ENCODE results near the gene CNTRL. TPM values are rescaled to one million over a fixed set of nuclear protein-coding genes. Genes with fewer than 3 reads are reported as not detected.

The CNTRL gene
- total RNA-seq, 2 experiments from 2014 or later: 64.1 to 72.2 TPM

DNA sequence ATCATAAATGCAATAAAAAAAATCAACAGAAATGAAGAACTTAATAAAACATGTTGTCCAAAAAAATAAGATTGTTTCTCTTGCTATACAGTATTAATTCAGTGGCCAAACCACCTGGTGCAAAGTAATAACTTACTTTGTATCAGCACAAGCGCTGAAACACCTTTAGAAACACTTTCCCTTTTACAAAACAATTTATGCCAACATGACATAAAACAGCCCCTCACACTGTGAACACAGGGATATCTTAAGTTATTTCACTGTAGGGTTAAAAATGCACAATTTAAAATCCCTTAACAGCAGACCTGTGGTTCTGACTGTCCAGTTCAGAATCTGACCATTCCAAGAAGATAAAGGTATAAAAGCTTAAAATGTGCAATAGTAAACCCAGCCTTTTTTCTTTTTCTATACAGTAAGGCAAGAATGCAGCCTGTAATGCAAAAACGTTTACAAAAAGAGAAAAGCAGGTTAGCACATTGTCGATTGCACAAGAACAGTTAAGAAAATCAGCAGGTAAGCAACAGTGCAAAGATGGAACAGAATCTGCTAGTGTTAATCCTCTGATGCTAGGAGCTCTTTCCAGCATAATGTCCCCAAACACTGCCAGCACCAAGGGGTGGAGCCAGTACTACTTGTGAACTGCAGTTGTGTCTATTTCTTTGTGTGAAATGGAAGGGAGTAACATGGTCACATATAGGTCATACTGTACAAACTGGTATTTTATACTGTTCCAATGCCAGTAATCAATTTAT is 105.4 kb downstream of the CNTRL start:
- H3K36me3 Mint-ChIP-seq (ENCODE audit: low read depth): peaks cover 46% of the 10 kb centered on the region
- H3K27ac Mint-ChIP-seq: peak overlapping the region; percentile 53
- no peaks in the 10 kb centered on the region for H3K9me3 Mint-ChIP-seq (ENCODE audit: low read depth)
- DNase-seq (no peak), ATAC-seq (no peak)
- no peaks in the 10 kb centered on the region for H3K27me3 Mint-ChIP-seq
- CTCF ChIA-PET: interaction anchor here (1.3 to 1.9 kb wide), 2 partner anchors 12 to 14 kb away, joined by 3 to 6 read pairs; no protein-coding TSS in a partner anchor
- H3K4me1 Mint-ChIP-seq: peaks cover 22% of the 10 kb centered on the region
- intact Hi-C loops (cut with DNase I, micrococcal nuclease): no loop called here
- POLR2A ChIA-PET: no interaction called here
- H3K4me3 Mint-ChIP-seq: no peak overlapping the region

DNA sequence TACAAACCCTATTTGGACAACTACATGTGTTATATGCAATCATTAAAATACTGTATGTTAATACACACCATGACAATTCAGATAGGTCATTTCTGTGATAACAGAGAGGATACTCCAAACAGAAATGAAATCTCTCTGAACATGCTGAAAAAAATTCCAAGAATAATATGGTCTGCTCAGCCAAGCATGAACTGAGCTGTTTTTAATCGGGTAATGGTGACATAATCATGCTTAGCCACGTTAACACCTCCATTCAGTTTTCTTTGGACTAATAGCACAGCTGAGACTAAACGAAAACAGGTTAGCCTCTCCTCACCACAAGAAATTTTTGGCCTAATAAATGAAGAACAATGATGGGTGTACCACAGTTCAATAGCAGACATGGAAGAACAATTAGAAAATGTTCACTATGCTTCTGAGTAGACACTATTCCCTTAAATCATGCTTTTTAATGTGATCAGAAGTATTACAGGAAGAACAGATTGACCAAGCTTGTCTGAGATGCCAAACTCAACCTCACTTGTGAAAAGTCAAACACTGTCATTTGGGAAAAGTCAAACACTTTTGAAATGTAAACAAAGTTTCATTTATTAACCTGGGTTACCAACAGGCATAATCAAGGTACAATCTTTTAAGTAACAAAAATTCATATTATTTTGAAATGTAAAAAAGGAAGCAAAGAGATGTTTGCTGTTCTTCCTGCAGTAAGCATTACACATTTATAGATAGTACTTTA is 107.5 kb downstream of the CNTRL start:
- peak overlapping the region; percentile 66 for H3K27ac Mint-ChIP-seq
- intact Hi-C loops (cut with DNase I, micrococcal nuclease): no loop called here
- no peak overlapping the region for H3K4me3 Mint-ChIP-seq
- POLR2A ChIA-PET: no interaction called here
- CTCF ChIA-PET: interaction anchor here (0.6 kb wide), 1 partner anchor 23 kb away, joined by 3 read pairs; no protein-coding TSS in a partner anchor
- ATAC-seq (no peak), DNase-seq (no peak)
- no peaks in the 10 kb centered on the region for H3K9me3 Mint-ChIP-seq (ENCODE audit: low read depth)
- peaks cover 41% of the 10 kb centered on the region for H3K4me1 Mint-ChIP-seq
- no peaks in the 10 kb centered on the region for H3K27me3 Mint-ChIP-seq
- peaks cover 46% of the 10 kb centered on the region for H3K36me3 Mint-ChIP-seq (ENCODE audit: low read depth)

DNA sequence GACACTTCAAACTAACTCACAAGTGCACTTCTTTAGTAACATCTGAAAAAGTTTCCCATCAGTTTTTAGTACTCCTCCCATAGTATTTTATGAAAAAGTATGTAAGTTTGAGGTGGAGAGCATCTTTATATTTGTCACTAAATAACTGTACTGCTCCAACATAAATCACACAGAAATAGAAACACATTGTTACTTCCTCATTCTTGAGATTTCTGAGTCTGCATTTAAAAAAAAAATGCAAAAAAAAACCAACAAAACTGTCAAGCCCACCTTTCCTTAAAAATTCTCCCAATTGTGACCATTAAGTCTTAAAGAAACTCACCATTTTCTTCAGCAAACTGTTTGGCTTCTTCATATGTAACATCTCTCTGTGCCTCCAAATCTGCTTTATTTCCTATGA is 108.2 kb downstream of the CNTRL start:
- POLR2A ChIA-PET: no interaction called here
- Mint-ChIP-seq H3K9me3 (ENCODE audit: low read depth) (no peaks in the 10 kb centered on the region), H3K4me3 (no peak overlapping the region), H3K27me3 (no peaks in the 10 kb centered on the region), H3K27ac (peak overlapping the region; percentile 77), H3K36me3 (ENCODE audit: low read depth) (peaks cover 48% of the 10 kb centered on the region), H3K4me1 (peaks cover 47% of the 10 kb centered on the region)
- CTCF ChIA-PET: interaction anchor here (1.7 kb wide), 1 partner anchor 14 kb away, joined by 7 read pairs; no protein-coding TSS in a partner anchor
- ATAC-seq (no peak), DNase-seq (no peak)
- intact Hi-C loops (cut with DNase I, micrococcal nuclease): no loop called here

DNA sequence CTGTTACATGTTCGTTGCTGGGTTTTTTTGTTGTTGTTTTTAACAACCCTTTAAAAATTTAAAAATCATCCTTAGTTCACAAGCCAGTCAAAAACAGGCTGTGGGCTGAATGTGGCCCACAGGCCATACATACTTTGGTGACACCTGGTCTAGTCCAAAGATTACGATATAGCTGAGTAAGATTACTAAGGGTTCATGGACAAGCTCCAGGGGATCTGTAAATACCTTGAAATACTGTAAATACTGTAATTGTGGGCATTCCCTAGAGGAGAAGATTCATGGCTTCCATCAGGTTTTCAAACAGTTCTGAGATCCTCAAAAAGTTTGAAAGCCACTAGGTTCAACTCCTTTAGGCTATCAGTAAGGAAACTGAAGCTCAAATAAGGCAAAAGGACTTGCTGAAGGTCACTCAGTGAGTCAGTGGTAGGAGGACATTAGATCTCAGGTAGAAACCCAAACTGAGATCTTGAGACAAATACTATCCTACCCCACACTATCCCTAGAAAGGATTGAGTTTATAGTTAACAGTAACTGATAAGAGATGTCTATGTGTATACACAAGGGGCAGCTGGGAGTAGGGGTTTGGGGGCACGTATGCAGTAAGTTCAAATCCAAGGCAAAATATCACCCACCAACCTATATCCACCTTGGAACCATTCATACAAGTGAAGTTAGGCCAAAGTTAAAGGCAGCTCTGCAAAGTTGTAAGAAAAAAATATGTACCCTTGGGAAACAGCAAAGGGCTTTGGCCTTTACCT is 109.1 kb downstream of the CNTRL start:
- Mint-ChIP-seq H3K27me3 (no peaks in the 10 kb centered on the region), H3K4me1 (peaks cover 51% of the 10 kb centered on the region), H3K36me3 (ENCODE audit: low read depth) (peaks cover 46% of the 10 kb centered on the region), H3K27ac (peak overlapping the region; percentile 77), H3K4me3 (no peak overlapping the region), H3K9me3 (ENCODE audit: low read depth) (no peaks in the 10 kb centered on the region)
- no peak for ATAC-seq
- DNase-seq: no peak
- ChIA-PET POLR2A (interaction anchor here (2.1 kb wide), 1 partner anchor 13 kb away, joined by 5 read pairs; no protein-coding TSS in a partner anchor), CTCF (interaction anchor here (0.5 to 1.7 kb wide), 2 partner anchors 15 to 92 kb away, joined by 3 to 7 read pairs; no protein-coding TSS in a partner anchor)
- intact Hi-C loops (cut with DNase I, micrococcal nuclease): no loop called here

DNA sequence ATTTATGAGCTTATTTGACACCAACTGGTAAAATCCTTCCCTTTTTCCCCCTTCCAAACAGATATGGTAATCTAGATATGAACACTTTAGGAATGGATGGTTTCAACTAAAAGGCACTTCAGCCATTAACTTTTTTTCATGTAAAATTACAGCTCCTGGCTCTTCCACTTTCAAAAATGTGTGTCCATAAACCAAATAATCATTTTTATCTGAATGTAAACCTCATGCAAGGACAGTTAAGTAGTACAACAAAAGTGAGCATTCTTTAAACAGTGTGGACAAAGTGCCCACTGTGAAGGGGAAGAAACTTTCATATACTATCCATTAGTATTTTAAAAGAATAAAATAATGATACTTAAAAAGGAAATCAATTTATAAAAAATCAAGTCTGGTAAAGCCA is 109.7 kb downstream of the CNTRL start:
- Mint-ChIP-seq H3K9me3 (ENCODE audit: low read depth) (no peaks in the 10 kb centered on the region), H3K4me1 (peaks cover 56% of the 10 kb centered on the region), H3K27ac (peak overlapping the region; percentile 77), H3K36me3 (ENCODE audit: low read depth) (peaks cover 50% of the 10 kb centered on the region), H3K4me3 (no peak overlapping the region), H3K27me3 (no peaks in the 10 kb centered on the region)
- ATAC-seq: no peak
- intact Hi-C loops (cut with DNase I, micrococcal nuclease): no loop called here
- ChIA-PET CTCF (interaction anchor here (0.6 to 1.7 kb wide), 2 partner anchors 15 to 67 kb away, joined by 3 to 7 read pairs; no protein-coding TSS in a partner anchor), POLR2A (interaction anchor here (2.1 kb wide), 1 partner anchor 14 kb away, joined by 5 read pairs; no protein-coding TSS in a partner anchor)
- DNase-seq: no peak

DNA sequence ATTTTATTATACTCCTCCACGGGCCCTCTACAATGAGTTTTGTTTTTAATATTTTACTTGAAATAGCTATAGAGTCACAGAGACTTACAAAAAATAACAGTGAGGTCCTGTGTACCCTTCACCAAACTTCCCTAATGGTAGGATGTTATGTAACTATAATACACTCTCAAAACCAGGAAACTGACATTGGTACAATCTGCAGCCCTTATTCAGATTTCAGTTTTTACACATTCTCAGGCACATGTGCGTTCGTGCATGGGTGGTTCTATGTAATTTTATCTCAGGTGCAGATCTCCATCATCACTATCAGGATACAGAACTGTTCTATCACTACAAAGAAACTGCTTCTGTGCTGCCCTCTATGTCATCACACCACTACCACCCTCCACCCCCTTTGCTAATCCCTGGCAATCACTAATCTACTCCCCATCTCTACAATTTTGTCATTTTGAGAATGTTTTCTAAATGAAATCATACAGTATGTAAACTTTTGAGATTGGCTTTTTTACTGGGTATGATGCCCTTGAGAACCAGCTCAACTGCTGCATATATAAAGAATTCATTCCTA is 110.5 kb downstream of the CNTRL start:
- Mint-ChIP-seq H3K27me3 (no peaks in the 10 kb centered on the region), H3K27ac (peak overlapping the region; percentile 73), H3K9me3 (ENCODE audit: low read depth) (no peaks in the 10 kb centered on the region), H3K36me3 (ENCODE audit: low read depth) (peaks cover 49% of the 10 kb centered on the region), H3K4me1 (peaks cover 61% of the 10 kb centered on the region), H3K4me3 (no peak overlapping the region)
- POLR2A ChIA-PET: interaction anchor here (1.1 to 2.1 kb wide), 3 partner anchors 15 to 64 kb away, joined by 4 to 5 read pairs (median 5); partner anchors contain the start of gene RAB14
- DNase-seq (no peak), ATAC-seq (peak; percentile 69)
- CTCF ChIA-PET: interaction anchor here (0.9 to 1.8 kb wide), 7 partner anchors 10 to 78 kb away, joined by 3 to 12 read pairs (median 5); no protein-coding TSS in a partner anchor
- intact Hi-C loops (cut with DNase I, micrococcal nuclease): no loop called here

DNA sequence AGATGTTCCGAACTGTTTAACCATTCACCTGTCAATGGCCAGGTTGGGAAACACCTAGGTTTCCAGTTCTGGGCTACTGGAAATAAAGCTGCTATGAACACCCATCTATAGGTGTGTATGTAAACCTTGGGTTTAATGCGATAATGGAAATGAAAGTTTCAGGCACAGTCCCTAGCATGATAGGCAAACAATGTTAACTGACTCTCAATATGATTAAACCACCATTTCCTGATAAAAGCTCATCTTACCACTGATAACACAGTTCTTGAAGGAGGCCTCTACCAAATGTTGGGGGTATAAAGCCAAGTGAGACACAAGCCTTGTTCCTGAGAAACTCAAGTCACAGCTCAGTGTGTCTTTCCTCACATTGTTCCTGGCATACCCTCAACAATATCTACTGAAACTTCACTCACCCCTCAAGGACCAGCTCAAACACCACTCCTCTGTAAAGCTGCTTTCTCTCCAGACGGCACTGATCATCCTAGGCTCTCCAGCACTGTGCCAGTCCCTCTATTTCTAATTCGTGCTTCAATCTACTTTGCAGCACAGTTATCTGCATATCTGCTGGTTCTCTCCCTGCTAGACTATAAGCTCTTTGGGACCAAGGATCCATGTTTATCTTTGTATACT is 111.1 kb downstream of the CNTRL start:
- CTCF ChIA-PET: interaction anchor here (0.7 to 1.8 kb wide), 9 partner anchors 9 to 79 kb away, joined by 3 to 12 read pairs (median 5); no protein-coding TSS in a partner anchor
- H3K4me3 Mint-ChIP-seq: no peak overlapping the region
- POLR2A ChIA-PET: interaction anchor here (0.7 to 2.1 kb wide), 4 partner anchors 15 to 474 kb away, joined by 4 to 5 read pairs (median 5); partner anchors contain the start of gene RAB14
- no peaks in the 10 kb centered on the region for H3K27me3 Mint-ChIP-seq
- H3K36me3 Mint-ChIP-seq (ENCODE audit: low read depth): peaks cover 54% of the 10 kb centered on the region
- no peaks in the 10 kb centered on the region for H3K9me3 Mint-ChIP-seq (ENCODE audit: low read depth)
- no peak for DNase-seq
- H3K27ac Mint-ChIP-seq: peak overlapping the region; percentile 73
- peaks cover 66% of the 10 kb centered on the region for H3K4me1 Mint-ChIP-seq
- intact Hi-C loops (cut with DNase I, micrococcal nuclease): no loop called here
- ATAC-seq: peak; percentile 84

DNA sequence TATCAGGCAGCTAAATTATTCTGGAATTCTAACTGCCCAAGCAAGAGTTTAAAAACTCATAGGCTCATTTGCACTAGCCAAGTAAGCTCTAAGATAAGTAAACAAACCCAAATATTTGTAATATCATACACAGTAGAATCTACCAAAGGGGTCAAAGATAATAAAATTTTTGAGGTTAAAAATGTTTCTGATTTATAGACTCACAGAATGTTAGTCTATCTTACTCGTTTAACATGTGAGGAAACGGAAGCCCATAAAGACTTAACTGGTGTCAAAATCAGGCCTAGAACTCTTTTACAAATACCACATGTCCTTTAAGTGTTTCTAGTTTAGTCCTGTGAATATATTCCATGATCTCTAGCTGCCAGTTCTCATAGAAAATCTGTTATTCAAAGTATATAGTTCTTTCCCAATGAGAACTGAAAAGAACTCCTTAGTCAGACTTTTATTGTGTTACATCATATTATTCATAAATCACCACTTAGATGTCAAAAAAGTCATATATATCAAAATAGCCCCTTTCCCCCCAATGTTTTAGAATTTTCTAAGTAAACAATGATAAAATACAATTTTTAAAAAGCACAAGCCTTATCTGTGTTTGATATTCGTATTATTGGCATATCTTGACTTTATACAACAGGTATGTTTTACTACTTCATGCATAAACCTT is 113.0 kb downstream of the CNTRL start:
- intact Hi-C loops (cut with DNase I, micrococcal nuclease): no loop called here
- peak overlapping the region; percentile 65 for H3K27ac Mint-ChIP-seq
- H3K27me3 Mint-ChIP-seq: no peaks in the 10 kb centered on the region
- ChIA-PET POLR2A (no interaction called here), CTCF (interaction anchor here (1.0 to 3.6 kb wide), 7 partner anchors 9 to 63 kb away, joined by 3 to 19 read pairs (median 4); no protein-coding TSS in a partner anchor)
- ATAC-seq: no peak
- DNase-seq: no peak
- H3K9me3 Mint-ChIP-seq (ENCODE audit: low read depth): no peaks in the 10 kb centered on the region
- no peak overlapping the region for H3K4me3 Mint-ChIP-seq
- peaks cover 78% of the 10 kb centered on the region for H3K4me1 Mint-ChIP-seq
- H3K36me3 Mint-ChIP-seq (ENCODE audit: low read depth): peaks cover 49% of the 10 kb centered on the region

DNA sequence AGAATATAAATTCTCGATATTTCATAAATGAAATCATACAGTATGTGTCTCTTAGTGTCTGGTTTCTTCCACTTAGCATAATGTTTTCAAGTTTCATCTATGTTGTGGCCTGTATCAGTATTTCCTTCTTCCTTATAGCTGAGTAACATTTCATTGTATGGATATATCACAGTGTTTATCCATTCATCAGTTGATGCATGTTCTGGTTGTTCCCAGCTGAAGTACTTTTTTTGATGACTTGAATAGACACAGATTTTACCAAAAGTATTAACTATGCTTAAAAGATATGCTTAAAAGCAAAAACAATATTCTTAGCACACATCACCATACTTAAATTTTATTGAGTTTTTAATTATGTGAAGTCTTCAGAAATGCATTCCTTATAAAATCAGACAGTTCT is 114.3 kb downstream of the CNTRL start:
- ChIA-PET POLR2A (interaction anchor here (0.9 kb wide), 1 partner anchor 13 kb away, joined by 4 read pairs; the partner anchor contains the start of gene RAB14), CTCF (interaction anchor here (0.8 to 3.6 kb wide), 5 partner anchors 10 to 131 kb away, joined by 3 to 19 read pairs (median 5); no protein-coding TSS in a partner anchor)
- ATAC-seq (no peak), DNase-seq (no peak)
- intact Hi-C loops (cut with DNase I, micrococcal nuclease): no loop called here
- H3K9me3 Mint-ChIP-seq (ENCODE audit: low read depth): no peaks in the 10 kb centered on the region
- H3K27ac Mint-ChIP-seq: peak overlapping the region; percentile 23
- peaks cover 79% of the 10 kb centered on the region for H3K4me1 Mint-ChIP-seq
- peaks cover 43% of the 10 kb centered on the region for H3K36me3 Mint-ChIP-seq (ENCODE audit: low read depth)
- H3K4me3 Mint-ChIP-seq: no peak overlapping the region
- no peaks in the 10 kb centered on the region for H3K27me3 Mint-ChIP-seq

DNA sequence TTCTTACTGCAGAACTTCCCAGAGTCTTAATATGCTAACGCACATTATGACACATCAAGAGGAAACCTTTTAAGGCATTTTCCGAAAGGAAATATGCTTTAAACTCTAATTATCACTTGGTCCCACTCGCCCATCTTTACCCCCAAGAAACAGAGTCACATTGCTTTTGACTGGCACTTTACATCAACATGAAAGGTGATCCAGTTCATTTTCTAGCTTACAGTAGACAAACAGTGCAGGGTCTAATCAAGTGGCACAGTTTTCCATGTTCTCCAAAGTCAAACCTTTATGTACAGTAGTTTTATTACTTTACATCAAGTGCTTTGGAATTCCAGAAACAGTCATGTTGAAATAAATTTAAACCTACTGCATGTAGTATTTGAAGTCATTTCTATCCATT is 114.9 kb downstream of the CNTRL start:
- no peak for DNase-seq
- ATAC-seq: no peak
- peak overlapping the region; percentile 5 for H3K27ac Mint-ChIP-seq
- peaks cover 81% of the 10 kb centered on the region for H3K4me1 Mint-ChIP-seq
- ChIA-PET POLR2A (interaction anchor here (0.9 kb wide), 1 partner anchor 12 kb away, joined by 4 read pairs; the partner anchor contains the start of gene RAB14), CTCF (interaction anchor here (1.4 to 3.6 kb wide), 3 partner anchors 10 to 131 kb away, joined by 3 to 19 read pairs (median 5); no protein-coding TSS in a partner anchor)
- H3K4me3 Mint-ChIP-seq: no peak overlapping the region
- H3K9me3 Mint-ChIP-seq (ENCODE audit: low read depth): no peaks in the 10 kb centered on the region
- H3K36me3 Mint-ChIP-seq (ENCODE audit: low read depth): peaks cover 41% of the 10 kb centered on the region
- intact Hi-C loops (cut with DNase I, micrococcal nuclease): loop anchor here in 1 of 2 experiments (5.0 kb wide), 1 partner anchor 32 kb away; no protein-coding TSS in a partner anchor
- H3K27me3 Mint-ChIP-seq: no peaks in the 10 kb centered on the region

All from activated CD4-positive, alpha-beta T cell treated with anti-CD3 and anti-CD28 coated beads for 36 hours (primary cell).